GM12878 (cell line): ENCODE results near the gene RTCA. TPM values are rescaled to one million over a fixed set of nuclear protein-coding genes. Genes with fewer than 3 reads are reported as not detected.

Experiments
- ATAC-seq: fragments of 200-7000 bp; cut with Tn5 transposase; 3 replicates; pipeline ENCODE4 v1.9.1; 2020; ENCODE audit warnings: mild to moderate bottlenecking, moderate library complexity
- BruUV-seq: library from RNA; stranded (reverse); fragments of 400-500 nt; replicated peaks from 2 replicates; lab custom pipeline; 2021; lab: Mats Ljungman, UMichigan
- CTCF ChIA-PET: fragments of 300-600 bp; sonication (Branson Sonifier 250); formaldehyde crosslinking; extraction: SDS; loops from one replicate; lab custom pipeline; 2021; ENCODE audit warnings: inconsistent platforms; lab: Yijun Ruan, JAX
- POLR2A ChIA-PET: fragments of 350-600 bp; formaldehyde crosslinking; extraction: SDS; loops from one replicate; lab custom pipeline; 2021; ENCODE audit warnings: inconsistent platforms; lab: Charles Lee
- RAD21 ChIA-PET: fragments of 300-600 bp; sonication (Branson Sonifier 250); formaldehyde crosslinking; loops from one replicate; lab custom pipeline; 2023; ENCODE audit warnings: antibody characterized with exemption; ENCODE audit not compliant: unreplicated experiment; lab: Charles Lee
- SMC1A ChIA-PET: fragments of 300-600 bp; sonication (Branson Sonifier 250); formaldehyde crosslinking; loops from one replicate; lab custom pipeline; 2023; ENCODE audit not compliant: unreplicated experiment, uncharacterized antibody; lab: Charles Lee
- DNase-seq: peaks from one replicate; pipeline ENCODE4 v3.0.0-alpha.2; 2011; ENCODE audit warnings: low read depth, low spot score
- FAIRE-seq: peaks from 3 replicates; lab custom pipeline; 2011; peaks lifted over from hg19 to GRCh38; lab: Jason Lieb, UNC
- H2AFZ ChIP-seq: 2 replicates; pipeline ENCODE4 v1.6.0; 2011; ENCODE audit warnings: low read depth, low read length, control low read depth; ENCODE audit not compliant: control insufficient read depth
- H3K27ac ChIP-seq: 2 replicates; pipeline ENCODE4 v1.5.1; 2011; ENCODE audit warnings: control low read depth; ENCODE audit not compliant: control insufficient read depth, insufficient read depth
- H3K27me3 ChIP-seq, 2 experiments: replicated peaks in 1 of 2; 2 replicates each; pipeline versions ENCODE4 v1.6.0 to v1.6.1; 2011; ENCODE audit warnings: low read length in 1 of 2; ENCODE audit not compliant: control insufficient read depth in 2 of 2, insufficient read depth in 2 of 2
- H3K36me3 ChIP-seq, 2 experiments: 2 replicates each; pipeline ENCODE4 v1.5.1; 2011; ENCODE audit warnings: low read length in 1 of 2; ENCODE audit not compliant: control insufficient read depth in 2 of 2, insufficient read depth in 2 of 2
- H3K4me1 ChIP-seq: 2 replicates; pipeline ENCODE4 v1.6.1; 2011; ENCODE audit warnings: mild to moderate bottlenecking, low read length, moderate library complexity, mixed read lengths; ENCODE audit not compliant: control insufficient read depth, insufficient read depth
- H3K4me2 ChIP-seq: 2 replicates; pipeline ENCODE4 v1.6.0; 2011; ENCODE audit warnings: control low read depth; ENCODE audit not compliant: control insufficient read depth, insufficient read depth
- H3K4me3 ChIP-seq: fragments of 200-600 bp; sonication (generic); 2 replicates; pipeline ENCODE4 v1.5.1; 2016
- H3K79me2 ChIP-seq: 2 replicates; pipeline ENCODE4 v1.6.0; 2011; ENCODE audit warnings: low read length; ENCODE audit not compliant: control insufficient read depth, insufficient read depth
- H3K9ac ChIP-seq: 2 replicates; pipeline ENCODE4 v1.8.0; 2011; ENCODE audit warnings: low read length, control low read depth, mixed read lengths; ENCODE audit not compliant: control insufficient read depth, insufficient read depth
- H3K9me3 ChIP-seq: replicated peaks from 3 replicates; pipeline ENCODE4 v1.5.1; 2011; ENCODE audit warnings: mild to moderate bottlenecking, low read length; ENCODE audit not compliant: control insufficient read depth, insufficient read depth
- H4K20me1 ChIP-seq: 2 replicates; pipeline ENCODE4 v1.6.0; 2011; ENCODE audit not compliant: control insufficient read depth, insufficient read depth
- BHLHE40 ChIP-seq, 2 experiments: fragments of 450-650 bp in 1 of 2; IDR thresholded peaks; 2 replicates each; pipeline ENCODE4 v1.6.1; 2011 to 2017; ENCODE audit warnings: low read depth in 2 of 2, borderline replicate concordance in 1 of 2, improper control_type of control experiment in 1 of 2, low read length in 1 of 2, mild to moderate bottlenecking in 1 of 2
- FOXM1 ChIP-seq: IDR thresholded peaks from 2 replicates; pipeline ENCODE4 v1.6.1; 2012; ENCODE audit warnings: low read depth, mild to moderate bottlenecking, inconsistent platforms, low read length, moderate library complexity
- GATAD2B ChIP-seq: fragments of 450-650 bp; conservative IDR thresholded peaks from 2 replicates; pipeline ENCODE4 v1.6.1; 2017; ENCODE audit warnings: low read depth, mild to moderate bottlenecking, moderate library complexity
- MTA3 ChIP-seq: IDR thresholded peaks from 2 replicates; pipeline ENCODE4 v1.6.1; 2012; ENCODE audit warnings: low read length, inconsistent platforms, borderline replicate concordance
- RAD51 ChIP-seq: fragments of 450-650 bp; IDR thresholded peaks from 2 replicates; pipeline ENCODE4 v1.6.1; 2016; ENCODE audit warnings: moderate library complexity, mild to moderate bottlenecking, inconsistent platforms
- TCF7 ChIP-seq: IDR thresholded peaks from 2 replicates; pipeline ENCODE4 v1.6.1; 2014; ENCODE audit warnings: antibody characterized with exemption, borderline replicate concordance
- ZNF622 ChIP-seq: fragments of 450-650 bp; IDR thresholded peaks from 2 replicates; pipeline ENCODE4 v1.6.1; 2017; ENCODE audit warnings: mild to moderate bottlenecking, inconsistent platforms
- ZZZ3 ChIP-seq: IDR thresholded peaks from 2 replicates; pipeline ENCODE4 v1.6.1; 2011; ENCODE audit warnings: low read depth; ENCODE audit not compliant: control insufficient read depth, insufficient read length
- WGBS: methylation state at CpG from one replicate; pipeline ENCODE4 v1.1.6; 2016; ENCODE audit warnings: low lambda C conversion rate; ENCODE audit not compliant: insufficient replicate concordance, insufficient coverage; ENCODE audit errors: missing lambda C conversion rate; 5-methylcytosine and 5-hydroxymethylcytosine counted together
- in situ Hi-C: fragments of 300-500 bp; cut with MboI; formaldehyde crosslinking; loops from 9 replicates; pipeline ENCODE4 v1.14.3; 2018; ENCODE audit warnings: mixed read lengths
- intact Hi-C: fragments of 100-400 bp; cut with micrococcal nuclease; formaldehyde crosslinking; loops from one replicate; pipeline ENCODE4 v1.14.2; 2022; ENCODE audit not compliant: unreplicated experiment
- polyA plus RNA-seq, 11 experiments: library from polyadenylated mRNA; depleted of rRNA in 4 of 11; unstranded in 6 of 11; stranded (reverse) in 5 of 11; fragments of >200 nt; fragmentation: Nextera tagmentation in 4 of 11; fragmentation: Illumina TruSeq in 1 of 11; extraction: Ambion mirVana in 4 of 11; extraction: Trizol in 1 of 11; gene quantifications; 1 replicate in 1 of 11; 2 replicates in 10 of 11; pipeline versions ENCODE4 v1.2.1 to v1.2.3, GENCODE V29; 2011 to 2016; ENCODE audit warnings: inconsistent platforms in 2 of 11, missing spikeins in 2 of 11, low read depth in 1 of 11
- total RNA-seq, 4 experiments: library from RNA; depleted of rRNA in 3 of 4; stranded (reverse); fragments of >200 nt in 3 of 4; fragmentation: Illumina TruSeq in 1 of 4; extraction: Trizol in 1 of 4; gene quantifications; 2 replicates each; pipeline versions ENCODE4 v1.2.1 to v1.2.3, GENCODE V29; 2013 to 2021
- TF ChIP-seq, protein P1 (sequence below): IDR thresholded peaks from 2 replicates; pipeline ENCODE4 v1.6.1; 2011; ENCODE audit warnings: borderline replicate concordance, low read depth, mild to moderate bottlenecking, moderate library complexity, low read length; ENCODE audit not compliant: insufficient read depth, poor library complexity, severe bottlenecking
- TF ChIP-seq, protein P2 (sequence below): fragments of 150-350 bp; IDR thresholded peaks from 2 replicates; pipeline ENCODE4 v1.6.1; 2014; ENCODE audit warnings: mild to moderate bottlenecking, low read depth, low read length
- TF ChIP-seq, protein P3 (sequence below): IDR thresholded peaks from 2 replicates; pipeline ENCODE4 v1.6.1; 2012; ENCODE audit warnings: mild to moderate bottlenecking, low read depth, low read length

Gene RTCA
- total and polyA plus RNA-seq, 10 of the 15 experiments (the other 5 are each of a cell fraction or from before 2014, with no cell fraction given): 10.3 to 63.5 (median 37.3) TPM

DNA sequence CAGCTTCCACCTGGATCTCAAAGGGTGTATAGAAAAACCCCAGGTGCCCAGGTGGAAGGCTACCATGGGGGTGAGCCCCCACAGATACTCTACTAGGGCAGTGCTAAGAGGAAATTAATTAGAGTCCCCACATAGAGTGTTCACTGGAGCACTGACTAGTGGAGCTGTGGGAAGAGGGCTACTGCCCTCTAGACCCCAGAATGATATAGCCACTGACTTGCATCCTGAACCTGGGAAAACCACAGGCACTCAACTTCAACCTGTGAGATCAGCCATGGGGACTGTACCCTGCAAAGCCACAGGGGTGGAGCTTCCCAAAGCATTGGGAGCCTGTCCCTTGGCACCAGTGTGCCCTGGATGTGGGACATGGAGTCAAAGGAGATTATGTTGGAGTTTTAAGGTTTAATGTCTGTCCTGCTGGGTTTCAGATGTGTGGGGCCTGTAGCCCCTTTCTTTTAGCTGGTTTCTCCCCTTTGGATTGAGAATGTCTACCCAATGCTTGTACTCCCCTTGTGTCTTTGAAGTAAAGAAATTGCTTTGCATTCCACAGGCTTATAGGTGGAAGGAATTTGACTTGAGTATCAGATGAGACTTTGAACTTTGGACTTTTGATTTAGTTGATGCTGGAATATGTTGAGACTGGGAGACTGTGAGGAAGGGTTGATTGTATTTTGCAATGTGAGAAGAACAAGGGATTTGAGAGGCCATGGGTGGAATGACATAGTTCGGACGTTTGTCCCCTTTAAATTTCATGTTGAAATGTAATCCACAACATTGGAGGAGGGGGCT is 54.5 kb downstream of the RTCA start (continued):
- TF ChIP-seq, protein P1, sequence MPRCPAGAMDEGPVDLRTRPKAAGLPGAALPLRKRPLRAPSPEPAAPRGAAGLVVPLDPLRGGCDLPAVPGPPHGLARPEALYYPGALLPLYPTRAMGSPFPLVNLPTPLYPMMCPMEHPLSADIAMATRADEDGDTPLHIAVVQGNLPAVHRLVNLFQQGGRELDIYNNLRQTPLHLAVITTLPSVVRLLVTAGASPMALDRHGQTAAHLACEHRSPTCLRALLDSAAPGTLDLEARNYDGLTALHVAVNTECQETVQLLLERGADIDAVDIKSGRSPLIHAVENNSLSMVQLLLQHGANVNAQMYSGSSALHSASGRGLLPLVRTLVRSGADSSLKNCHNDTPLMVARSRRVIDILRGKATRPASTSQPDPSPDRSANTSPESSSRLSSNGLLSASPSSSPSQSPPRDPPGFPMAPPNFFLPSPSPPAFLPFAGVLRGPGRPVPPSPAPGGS: no peak
- TF ChIP-seq, protein P2, sequence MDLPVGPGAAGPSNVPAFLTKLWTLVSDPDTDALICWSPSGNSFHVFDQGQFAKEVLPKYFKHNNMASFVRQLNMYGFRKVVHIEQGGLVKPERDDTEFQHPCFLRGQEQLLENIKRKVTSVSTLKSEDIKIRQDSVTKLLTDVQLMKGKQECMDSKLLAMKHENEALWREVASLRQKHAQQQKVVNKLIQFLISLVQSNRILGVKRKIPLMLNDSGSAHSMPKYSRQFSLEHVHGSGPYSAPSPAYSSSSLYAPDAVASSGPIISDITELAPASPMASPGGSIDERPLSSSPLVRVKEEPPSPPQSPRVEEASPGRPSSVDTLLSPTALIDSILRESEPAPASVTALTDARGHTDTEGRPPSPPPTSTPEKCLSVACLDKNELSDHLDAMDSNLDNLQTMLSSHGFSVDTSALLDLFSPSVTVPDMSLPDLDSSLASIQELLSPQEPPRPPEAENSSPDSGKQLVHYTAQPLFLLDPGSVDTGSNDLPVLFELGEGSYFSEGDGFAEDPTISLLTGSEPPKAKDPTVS: no peak
- no peak for TF ChIP-seq RAD51
- no peak for TF ChIP-seq MTA3
- no peak for TF ChIP-seq TCF7

DNA sequence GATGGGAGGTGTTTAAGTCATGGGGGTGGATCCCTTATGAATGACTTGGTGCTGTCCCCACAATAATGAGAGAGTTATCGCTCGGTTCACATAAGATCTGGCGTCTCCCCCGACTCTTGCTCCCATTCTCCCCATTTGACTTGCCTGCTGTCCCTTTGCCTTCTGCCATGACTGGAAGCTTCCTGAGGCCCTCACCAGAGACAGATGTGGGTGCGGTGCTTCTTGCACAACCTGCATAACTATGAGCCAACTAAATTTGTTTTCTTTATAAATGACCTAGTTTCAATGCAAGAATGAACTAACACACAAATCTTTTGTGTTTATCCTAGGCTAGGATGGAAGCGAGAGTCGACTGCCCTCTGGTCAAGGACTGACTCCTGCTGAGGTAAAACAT is 55.1 kb downstream of the RTCA start:
- TF ChIP-seq FOXM1 (no peak), GATAD2B (no peak), ZNF622 (no peak), ZZZ3 (no peak), BHLHE40 (IDR thresholded peaks at IDR 0.05; ENCODE audit: borderline replicate concordance in 1 of 2, low read depth in 2 of 2, low read length in 1 of 2) (no peak)
- TF ChIP-seq, protein P3, sequence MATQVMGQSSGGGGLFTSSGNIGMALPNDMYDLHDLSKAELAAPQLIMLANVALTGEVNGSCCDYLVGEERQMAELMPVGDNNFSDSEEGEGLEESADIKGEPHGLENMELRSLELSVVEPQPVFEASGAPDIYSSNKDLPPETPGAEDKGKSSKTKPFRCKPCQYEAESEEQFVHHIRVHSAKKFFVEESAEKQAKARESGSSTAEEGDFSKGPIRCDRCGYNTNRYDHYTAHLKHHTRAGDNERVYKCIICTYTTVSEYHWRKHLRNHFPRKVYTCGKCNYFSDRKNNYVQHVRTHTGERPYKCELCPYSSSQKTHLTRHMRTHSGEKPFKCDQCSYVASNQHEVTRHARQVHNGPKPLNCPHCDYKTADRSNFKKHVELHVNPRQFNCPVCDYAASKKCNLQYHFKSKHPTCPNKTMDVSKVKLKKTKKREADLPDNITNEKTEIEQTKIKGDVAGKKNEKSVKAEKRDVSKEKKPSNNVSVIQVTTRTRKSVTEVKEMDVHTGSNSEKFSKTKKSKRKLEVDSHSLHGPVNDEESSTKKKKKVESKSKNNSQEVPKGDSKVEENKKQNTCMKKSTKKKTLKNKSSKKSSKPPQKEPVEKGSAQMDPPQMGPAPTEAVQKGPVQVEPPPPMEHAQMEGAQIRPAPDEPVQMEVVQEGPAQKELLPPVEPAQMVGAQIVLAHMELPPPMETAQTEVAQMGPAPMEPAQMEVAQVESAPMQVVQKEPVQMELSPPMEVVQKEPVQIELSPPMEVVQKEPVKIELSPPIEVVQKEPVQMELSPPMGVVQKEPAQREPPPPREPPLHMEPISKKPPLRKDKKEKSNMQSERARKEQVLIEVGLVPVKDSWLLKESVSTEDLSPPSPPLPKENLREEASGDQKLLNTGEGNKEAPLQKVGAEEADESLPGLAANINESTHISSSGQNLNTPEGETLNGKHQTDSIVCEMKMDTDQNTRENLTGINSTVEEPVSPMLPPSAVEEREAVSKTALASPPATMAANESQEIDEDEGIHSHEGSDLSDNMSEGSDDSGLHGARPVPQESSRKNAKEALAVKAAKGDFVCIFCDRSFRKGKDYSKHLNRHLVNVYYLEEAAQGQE: no peak
- ChIA-PET CTCF (no interaction called here), POLR2A (no interaction called here), RAD21 (no interaction called here), SMC1A (no interaction called here)
- H3K4me3 ChIP-seq: no peak overlapping the region
- H3K27ac ChIP-seq: no peak overlapping the region
- no peaks in the 10 kb centered on the region for H3K27me3 ChIP-seq
- in situ Hi-C loops: no loop called here
- no peak for ATAC-seq
- H3K9me3 ChIP-seq: peaks cover 3% of the 10 kb centered on the region; the same call in 1 of the 3 replicates
- FAIRE-seq: no peak
- H3K9ac ChIP-seq: no peak overlapping the region
- H3K79me2 ChIP-seq: no peaks in the 10 kb centered on the region
- intact Hi-C loops: no loop called here
- no peaks in the 10 kb centered on the region for H3K4me1 ChIP-seq
- no peaks in the 10 kb centered on the region for H3K36me3 ChIP-seq
- H4K20me1 ChIP-seq: no peaks in the 10 kb centered on the region
- no peak overlapping the region for H2AFZ ChIP-seq
- no peak for DNase-seq
- no TSS peak for BruUV-seq
- no peak overlapping the region for H3K4me2 ChIP-seq
- WGBS: 84% methylated on average over 7 of the region's 7 CpGs
